HEK293T (cell line): ENCODE measurements around the gene CEACAM3.

Source experiments
- BHLHE40 ChIP-seq: fragments of 450-650 bp; IDR thresholded peaks from 2 replicates; pipeline ENCODE4 v1.6.1; 2016; ENCODE audit warnings: mild to moderate bottlenecking, moderate library complexity, borderline replicate concordance
- FOXK2 ChIP-seq: fragments of 450-650 bp; IDR thresholded peaks from 2 replicates; pipeline ENCODE4 v1.6.1; 2016; ENCODE audit warnings: mild to moderate bottlenecking
- L3MBTL2 ChIP-seq: fragments of 450-650 bp; conservative IDR thresholded peaks from 2 replicates; pipeline ENCODE4 v1.6.1; 2016; ENCODE audit warnings: mild to moderate bottlenecking
- LEF1 ChIP-seq: fragments of 450-650 bp; IDR thresholded peaks from 2 replicates; pipeline ENCODE4 v1.6.1; 2017; ENCODE audit warnings: mild to moderate bottlenecking, borderline replicate concordance
- SP1 ChIP-seq: fragments of 450-650 bp; IDR thresholded peaks from 2 replicates; pipeline ENCODE4 v1.6.1; 2017
- SUZ12 ChIP-seq: fragments of 450-650 bp; IDR thresholded peaks from 2 replicates; pipeline ENCODE4 v1.6.1; 2016; ENCODE audit warnings: mild to moderate bottlenecking
- ZNF384 ChIP-seq: fragments of 450-650 bp; IDR thresholded peaks from 2 replicates; pipeline ENCODE4 v1.6.1; 2016

DNA sequence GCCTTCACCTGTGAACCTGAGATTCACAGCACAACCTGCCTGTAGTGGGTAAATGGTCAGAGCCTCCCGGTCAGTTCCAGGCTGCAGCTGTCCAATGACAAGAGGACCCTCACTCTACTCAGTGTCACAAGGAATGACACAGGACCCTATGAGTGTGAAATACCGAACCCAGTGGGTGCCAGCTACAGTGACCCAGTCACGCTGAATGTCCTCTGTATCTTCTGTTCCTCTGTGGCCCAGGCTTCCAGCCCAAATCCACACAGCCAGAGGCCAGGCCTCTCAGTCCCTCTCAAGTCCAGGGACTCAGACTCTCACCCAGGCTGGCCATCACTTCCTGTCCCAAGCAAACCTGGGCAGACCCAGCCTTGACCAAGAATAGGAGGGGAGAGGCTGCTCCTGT lies 10.8 kb downstream of the CEACAM3 start:
- TF ChIP-seq LEF1, result no peak
- TF ChIP-seq SUZ12, result no peak
- TF ChIP-seq SP1, result no peak
- no peak for TF ChIP-seq BHLHE40
- no peak for TF ChIP-seq ZNF384
- TF ChIP-seq FOXK2, result no peak
- TF ChIP-seq L3MBTL2, result no peak
